CD4-positive, alpha-beta T cell treated with Interleukin-12 subunit alpha and Interleukin-12 subunit beta, for 1 hour (primary cell): ENCODE data around the gene SMS.
"Not testable (repeated sequence)": the region's sequence is repeated elsewhere in the genome, so short reads cannot be mapped to it uniquely, and the experiment has no call there.

ENCODE experiments used
- DNase-seq: peaks from one replicate; pipeline ENCODE4 v3.0.0-alpha.2; 2020

SMS gene

DNA sequence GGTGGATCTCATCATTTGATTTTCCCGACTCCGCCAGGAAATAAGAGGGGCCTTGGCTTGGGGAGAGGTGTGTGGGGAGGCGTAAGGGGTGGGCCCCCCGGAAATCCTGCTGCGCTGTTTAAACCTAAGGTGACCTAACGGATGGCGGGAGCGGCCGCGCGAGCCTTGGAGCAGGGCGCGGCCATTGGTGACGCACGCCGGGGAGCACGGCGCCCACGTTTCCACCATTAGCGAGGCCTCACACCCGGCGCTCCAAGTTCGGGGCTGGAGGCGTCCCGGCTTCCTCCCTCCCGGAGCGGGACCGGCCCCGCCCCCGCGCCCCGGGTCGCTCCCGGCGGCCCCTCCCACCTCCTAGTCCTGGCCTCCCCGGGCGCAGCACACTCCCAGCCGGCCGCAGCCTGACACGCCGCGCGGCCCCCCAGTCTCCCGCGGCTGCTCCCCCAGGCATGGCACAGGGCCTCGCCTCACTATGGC lies at the start of gene SMS:
Gene SMS, plus strand, starts transcription at position 354 of the 474 bp plus-strand sequence. Its CDS starts 116 bp downstream, at position 470.
- DNase-seq, result peak; percentile 55

DNA sequence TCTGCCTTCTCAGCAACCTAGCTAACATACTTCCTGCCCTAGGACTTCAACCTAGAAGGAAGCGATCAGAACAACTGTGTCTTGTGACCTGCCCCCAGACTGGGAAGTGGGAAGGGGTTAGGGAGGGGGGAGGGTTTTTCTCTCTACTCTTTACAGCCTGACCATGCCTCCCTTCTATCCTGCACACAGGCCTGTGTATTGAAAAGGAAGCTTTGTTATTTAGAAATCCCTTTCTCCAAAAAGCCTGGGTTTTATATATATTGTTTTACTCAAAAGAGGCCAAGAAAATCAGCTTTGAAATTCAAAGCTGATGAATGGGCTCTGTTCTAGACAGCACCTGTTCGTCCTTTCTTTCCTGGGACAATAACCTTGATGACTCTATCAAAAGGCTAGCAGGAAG lies 35.2 kb upstream of the SMS start:
- no peak for DNase-seq

DNA sequence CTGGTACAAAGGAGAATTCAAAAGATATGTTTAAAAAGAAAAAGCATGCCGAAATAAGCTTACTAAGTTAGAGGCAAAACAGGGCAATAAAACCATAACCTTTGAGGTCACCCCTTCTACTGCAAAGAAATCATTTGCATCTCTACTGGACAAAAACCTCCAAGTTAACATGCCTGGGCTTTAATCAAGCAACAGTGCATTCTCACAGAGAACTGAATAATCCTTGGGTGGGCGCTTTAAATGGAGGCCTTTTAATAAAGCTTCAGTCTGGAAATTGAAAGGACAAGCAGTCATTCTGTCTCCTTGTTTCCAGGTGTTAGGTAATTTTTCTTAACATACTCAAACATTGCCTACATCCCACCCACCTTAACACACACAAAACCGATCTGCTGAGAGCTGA lies 34.6 kb upstream of the SMS start:
- DNase-seq, result no peak

DNA sequence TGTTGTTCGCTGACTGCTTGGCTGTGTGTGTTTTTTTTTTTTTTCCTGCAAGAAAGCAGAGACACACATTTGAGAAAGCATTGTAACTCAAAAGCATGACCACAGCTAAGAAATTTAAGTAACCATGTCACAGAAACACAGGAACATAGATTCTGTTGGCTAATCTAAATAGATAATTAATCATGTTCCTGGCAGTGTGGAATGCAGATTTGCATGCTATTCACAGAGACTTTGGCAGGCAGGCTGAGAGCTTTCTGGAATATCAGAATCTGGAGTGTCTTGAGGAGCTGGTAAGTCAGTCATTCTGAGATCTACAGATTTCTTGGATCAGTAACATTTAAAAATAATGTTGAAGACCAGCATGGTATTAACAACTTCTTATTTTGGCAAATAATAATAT lies 33.2 kb upstream of the SMS start:
- DNase-seq, result no peak

DNA sequence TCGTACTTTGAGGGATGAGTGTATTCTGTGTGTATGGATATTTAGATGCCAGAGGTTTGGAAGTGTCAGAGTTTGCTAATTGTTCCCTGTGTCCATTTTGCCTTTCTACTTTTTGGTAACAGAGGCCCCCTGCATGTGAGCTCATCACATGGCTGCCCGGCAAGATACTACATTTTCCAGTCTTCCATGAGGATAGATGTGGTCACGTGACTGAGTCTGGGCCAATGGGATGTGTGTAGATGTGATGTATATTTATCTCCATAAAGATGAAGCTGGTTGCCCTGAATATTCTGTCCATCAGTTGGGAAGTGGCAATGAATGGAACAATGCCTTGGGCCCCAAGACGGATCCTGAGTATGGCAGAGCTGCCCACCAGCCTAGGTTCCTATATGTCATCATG lies 29.0 kb upstream of the SMS start:
- no peak for DNase-seq

DNA sequence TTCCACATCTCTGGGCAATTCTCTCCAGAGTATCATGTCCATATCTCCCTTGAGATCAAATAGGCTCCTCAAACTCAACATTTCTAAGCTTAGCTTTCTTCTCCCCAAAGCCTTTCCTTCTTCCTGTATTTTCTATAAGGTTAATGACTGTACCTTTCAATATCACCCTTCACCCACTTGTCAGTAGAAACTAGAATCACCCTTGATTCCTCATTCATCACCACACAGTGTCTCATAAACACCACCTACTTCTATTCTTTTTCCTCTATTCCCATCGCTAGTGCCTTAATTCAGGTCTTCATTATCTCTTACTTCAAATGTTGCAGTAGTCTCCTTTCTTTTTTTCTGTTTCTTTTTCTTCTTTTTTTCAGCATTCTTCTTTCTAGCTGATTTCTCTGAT lies 28.3 kb upstream of the SMS start:
- no peak for DNase-seq

DNA sequence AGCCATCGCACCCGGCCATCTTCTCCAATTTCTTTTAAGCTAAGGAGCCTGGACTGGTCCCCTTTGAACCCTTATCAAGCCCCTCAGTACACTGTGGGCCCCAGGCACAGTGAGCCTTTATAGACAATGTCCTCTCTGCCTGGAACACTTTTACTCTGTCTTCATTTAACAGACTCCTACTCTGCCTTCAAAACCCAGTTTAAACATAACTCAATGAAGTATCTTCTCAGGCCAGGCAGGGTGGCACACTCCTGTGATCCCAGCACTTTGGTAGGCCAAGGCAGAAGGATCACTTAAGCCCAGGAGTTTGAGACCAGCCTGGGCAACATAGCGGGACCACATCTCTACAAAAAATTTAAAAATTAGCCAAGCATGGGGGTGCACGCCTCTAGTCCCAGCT lies 27.5 kb upstream of the SMS start:
- no peak for DNase-seq

DNA sequence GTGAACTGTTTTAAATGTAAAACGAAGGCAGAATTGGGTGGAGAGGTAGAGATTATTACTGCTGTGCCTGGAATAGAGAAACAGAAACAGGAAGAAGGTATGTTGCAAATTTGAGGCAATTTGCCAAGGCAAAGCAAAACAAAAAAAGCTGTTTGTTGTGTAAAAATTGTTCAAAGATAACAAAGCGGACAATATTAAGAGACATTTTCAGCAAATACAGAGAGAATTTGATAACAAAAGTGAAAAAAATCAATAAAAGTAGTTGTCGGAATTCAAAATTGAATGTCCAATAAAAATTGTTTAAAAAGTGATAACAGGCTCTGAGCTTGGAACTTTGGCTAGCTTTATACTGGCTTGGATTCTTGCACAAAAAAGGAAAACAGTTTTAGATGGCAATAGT lies 14.4 kb upstream of the SMS start:
- DNase-seq, result no peak

DNA sequence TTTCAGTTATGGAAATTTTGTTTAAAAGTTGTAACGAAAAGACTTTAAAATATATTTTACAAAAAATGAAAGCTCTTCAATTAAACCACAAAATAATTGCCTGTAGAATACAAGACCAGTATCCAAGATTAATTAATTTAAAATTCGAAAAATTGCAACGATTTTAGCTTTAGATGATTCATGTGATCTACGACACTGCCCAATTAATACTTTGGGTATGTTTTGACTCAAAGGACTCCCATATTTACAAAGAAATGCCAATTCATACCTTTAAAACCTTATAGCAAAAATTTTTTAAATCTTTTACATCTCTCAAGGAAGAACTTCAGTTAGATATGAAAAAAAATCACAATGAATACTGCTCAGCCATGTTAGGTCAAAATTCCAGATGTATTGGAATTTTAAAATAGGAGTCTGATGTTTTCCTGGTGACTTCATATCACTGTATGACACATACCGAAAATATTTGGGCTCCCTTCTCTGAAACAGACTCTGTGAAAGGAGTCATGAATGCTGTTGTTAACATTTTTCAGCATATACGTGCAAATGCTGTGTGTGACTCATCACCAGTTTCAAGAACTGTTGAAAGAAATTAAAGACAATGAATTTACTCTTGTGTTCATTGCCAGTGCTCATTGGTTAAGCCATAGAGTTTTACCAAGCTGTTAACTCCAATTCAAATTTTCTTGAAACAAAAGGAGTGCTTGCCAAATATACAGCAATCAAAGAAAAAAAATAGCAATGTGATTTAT lies 13.8 kb upstream of the SMS start:
- DNase-seq, result no peak

DNA sequence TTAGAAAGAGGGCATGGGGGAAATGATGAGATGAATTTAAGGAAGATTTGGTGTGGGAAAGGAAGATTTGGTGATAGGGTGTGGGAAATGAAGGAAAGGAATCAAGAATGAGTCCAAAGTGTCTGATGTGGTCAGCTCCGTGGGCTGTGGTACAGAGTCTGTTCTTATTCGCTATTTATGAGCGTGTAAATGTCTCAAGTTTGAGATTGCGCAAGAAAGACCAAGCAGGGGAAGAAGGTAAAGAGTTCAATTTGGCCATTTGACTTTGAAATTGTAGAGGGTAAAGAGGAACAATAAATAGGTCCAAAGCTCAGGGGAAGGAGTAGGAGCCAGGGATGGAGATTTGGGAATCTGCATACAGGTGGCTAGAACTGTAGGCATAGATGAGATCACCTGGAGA lies 11.3 kb upstream of the SMS start:
- no peak for DNase-seq

DNA sequence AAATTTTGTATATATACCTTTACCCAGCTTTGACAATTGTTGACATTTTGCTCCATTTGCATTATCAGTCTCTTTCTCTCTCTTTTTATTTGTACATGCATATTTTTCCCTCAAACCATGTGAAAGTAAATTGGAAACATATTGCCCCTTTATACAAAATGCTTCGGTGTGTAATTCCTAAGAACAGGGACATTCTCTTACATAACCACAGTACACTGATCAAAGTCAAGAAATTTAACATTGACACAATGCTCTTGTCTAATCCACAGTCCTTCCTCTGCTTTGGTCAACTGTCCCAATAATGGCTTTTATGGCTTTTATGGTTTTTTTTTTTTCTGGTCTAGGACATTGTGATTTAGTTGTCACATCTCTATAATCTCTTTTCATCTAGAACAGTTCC lies 9.5 kb upstream of the SMS start:
- no peak for DNase-seq

DNA sequence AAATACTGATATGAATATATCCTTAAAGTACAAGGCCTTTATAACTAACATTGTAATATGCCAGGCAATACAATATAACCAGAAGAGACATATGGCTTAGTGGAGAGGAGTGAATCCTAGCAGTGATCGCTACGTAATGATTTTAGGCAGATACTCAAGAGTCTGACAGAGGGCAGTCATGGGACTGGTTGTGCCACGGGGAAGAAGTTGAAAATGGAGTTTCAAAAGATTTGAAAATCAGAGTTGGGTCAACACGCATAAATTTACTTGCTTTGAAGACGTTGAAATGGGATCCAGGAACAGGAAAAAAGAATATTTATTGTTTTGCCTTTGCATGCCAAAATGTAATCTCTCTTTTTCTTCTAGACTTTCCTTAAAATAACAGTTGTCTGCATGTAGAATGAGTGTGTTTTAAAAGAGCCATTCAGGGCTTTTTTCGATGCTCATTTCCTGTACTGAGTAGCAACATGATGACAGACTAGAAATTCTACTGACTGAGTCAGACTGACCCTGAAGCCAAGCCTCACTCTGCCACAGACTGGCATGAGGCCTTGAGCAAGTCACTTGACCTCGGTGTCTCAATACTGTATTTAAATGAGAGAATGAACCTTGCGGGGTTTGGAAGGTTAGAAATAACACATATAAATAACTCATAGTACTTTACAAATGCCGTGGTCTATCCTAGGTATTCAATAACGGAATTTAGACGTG lies 8.1 kb upstream of the SMS start:
- no peak for DNase-seq

DNA sequence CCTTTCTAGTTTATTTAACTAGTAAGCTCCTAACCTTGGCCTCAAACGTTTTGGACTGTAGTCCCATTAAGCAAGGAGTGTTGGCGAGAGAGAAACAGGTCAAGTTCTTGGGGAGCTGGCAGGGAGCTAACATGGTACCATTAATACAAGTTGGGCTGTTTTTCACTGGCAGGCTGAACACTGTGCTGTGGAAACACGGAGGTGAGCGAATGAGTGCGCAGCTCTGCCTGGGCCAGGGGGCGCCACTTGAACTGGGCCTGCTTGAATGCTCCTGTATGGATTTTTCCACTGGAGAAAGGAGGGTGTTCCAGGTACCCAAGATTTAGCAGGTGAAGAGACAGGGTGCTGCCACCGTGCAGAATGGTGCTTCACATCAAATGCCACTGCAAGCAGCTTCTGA lies 7.4 kb upstream of the SMS start:
- no peak for DNase-seq

DNA sequence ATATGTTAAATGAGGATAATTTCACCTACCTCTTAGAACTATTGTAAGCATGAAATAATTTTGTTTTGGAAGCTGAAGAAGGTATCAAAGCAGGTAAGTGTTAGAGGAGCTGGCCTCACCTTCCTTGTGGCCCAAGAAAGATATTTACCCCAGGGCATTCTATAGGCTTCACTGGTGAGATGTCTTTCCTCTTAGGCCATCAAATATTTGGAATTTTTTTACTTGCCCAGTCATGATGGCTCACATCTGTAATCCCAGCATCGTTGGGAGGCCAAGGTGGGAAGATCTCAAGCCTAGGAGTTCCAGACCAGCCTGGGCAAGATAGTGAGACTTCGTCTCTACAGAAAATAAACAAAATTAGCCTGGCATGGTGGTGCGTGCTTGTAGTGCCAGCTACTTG lies 6.1 kb upstream of the SMS start:
- DNase-seq, result no peak

DNA sequence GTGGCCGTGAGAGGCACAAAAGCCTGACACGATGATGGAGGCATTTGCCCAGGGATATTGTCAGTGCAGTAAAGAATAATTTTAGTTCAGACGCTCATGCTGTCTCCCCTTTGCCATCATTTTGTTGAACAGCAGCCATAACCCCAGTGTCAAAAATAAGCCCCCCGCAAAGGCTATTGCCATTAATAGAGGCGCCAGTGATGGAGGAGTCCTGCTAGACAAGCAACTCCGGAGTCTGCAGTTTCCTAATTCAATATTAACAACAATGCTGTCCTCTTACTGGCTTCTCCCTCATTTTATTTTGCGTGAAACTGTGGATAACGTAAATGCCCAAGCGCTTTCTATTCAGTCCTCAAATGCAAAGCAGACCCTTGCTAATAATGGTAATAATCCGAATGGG lies 603 bp upstream of the SMS start:
- DNase-seq, result no peak

DNA sequence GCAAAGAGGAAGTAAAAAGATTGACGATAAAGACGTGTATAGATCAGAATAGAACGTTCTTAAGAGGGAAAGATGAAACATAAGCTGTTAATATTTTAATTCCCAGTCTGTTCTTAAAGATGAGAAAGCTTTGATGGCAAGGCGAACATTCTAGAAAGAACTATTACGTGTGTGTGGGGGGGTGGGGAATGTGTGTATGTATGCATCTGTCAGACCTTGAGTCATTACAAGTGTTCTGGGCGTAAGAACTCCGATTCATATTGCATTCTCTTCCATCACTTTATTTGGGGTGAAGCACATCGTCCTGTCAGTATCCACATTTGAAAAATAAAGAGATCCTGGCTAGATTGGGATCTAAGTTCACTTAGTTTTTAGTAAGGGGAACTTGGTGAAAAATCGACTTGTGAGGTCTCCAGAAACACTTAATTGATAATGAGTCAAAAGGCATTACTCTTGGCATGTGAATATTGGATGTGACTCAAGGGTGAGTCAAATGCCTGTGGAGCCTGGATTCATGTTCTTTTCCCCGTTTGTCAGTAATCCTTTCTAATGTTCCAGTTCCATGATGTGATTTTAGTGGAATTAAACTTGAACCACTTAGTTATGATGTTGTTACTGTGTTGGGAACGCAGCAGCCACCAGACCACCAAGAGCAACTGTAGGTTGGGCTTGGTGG lies 3.1 kb downstream of the SMS start:
- DNase-seq, result no peak

DNA sequence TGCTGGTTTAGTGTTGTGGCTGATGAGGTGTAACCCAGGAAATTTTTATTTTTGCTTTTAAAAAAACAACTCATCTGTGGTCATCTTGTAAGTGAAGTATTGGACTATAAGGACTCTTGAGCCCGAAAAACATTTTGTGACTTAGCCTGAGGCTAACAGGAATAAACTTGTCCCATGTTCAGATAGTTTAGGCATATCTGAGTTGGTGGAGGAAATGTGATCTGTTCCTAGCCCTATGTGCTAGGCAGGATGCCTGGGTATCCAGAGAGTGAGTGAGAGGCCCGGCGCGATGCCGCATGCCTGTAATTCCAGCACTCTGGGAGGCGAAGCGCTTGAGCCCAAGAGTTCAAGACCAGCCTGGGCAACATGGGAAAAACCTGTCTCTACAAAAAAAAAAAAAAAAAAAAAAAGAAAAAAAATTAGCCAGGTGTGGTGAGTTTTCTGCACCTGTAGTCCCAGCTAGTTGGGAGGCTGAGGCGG lies 3.7 kb downstream of the SMS start:
- DNase-seq, result no peak

DNA sequence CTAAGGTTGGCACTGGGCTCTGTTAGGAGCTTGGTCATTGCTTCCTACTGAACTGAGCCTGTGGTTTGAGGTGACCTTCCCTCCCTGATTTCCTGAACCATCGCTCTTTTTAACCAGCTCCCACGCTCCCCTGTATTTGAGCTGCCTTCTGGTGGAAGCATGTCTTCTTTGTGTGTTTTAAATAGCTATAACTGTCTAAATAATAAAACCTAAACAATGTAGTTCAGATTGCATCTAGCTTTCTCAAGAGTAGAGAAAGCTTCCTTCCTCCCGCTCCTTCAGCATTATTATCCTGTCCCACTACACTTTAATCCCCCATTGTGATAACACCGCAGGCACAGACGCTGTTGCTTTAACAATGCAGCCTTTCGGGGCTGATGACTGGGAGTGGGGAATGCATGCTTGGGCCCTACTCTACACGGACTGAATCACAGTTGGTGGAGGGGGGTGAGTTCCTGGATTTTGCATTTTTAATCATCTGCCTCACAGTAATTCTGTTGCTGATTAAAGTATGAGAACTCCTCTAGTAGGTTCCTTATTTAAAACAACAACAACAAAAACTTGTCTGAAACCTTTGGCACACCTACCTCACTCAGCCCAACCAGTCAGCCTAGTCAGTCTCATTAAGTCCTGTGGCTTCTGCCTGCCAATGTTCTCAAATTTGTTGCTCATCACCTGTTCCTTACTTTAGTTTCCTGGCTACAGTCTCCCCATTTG lies 6.6 kb downstream of the SMS start:
- no peak for DNase-seq

DNA sequence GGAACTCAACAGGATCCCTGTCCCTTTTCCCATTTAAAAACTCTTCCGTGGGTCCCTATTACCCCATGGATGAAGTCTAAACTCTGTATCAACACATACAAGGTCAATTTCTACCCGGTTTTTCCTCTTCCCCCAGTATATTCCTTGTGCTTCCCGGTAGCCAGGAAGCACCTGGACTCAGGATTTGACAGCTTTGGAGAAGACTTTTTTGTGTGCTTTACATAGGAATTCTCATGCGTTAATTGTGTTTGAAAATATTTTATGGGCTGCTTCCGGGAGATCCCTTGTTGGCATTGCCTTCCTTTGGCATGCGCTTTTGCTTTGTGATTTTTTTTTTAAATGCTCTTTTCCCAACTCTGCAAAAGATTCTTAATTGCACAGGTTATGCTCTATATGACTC lies 7.2 kb downstream of the SMS start:
- no peak for DNase-seq

DNA sequence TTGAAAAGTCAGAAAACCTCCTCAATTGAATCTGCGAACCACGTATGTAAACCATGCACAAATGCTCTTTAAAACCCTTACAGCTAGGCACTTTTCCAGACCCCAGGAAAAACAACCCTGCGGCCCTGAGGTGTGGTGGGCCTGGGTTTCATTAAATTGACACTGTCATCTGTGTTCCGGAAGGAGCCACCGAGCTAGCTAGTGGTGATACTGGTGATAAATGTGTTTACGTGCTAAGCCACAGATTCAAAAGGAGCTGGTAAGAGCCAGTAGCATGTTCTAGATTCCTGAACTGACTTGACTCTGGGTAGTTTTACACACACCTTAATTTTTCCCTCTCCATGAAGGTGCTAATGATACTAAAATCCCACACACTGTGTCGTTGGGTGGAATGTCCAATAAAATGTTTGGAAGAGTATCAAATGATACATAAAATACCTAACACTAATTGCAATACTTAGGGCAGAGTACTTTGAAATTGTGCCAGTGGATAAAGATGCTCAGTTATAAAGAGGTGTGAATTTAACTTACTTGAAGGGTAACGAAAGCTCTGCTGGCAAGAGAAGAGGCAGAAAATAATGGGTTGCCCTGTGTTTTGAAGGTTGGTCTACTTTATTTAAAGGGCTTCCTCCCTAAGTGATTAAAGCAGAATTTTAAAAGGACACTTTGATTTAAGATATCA lies 8.5 kb downstream of the SMS start:
- DNase-seq, result no peak

DNA sequence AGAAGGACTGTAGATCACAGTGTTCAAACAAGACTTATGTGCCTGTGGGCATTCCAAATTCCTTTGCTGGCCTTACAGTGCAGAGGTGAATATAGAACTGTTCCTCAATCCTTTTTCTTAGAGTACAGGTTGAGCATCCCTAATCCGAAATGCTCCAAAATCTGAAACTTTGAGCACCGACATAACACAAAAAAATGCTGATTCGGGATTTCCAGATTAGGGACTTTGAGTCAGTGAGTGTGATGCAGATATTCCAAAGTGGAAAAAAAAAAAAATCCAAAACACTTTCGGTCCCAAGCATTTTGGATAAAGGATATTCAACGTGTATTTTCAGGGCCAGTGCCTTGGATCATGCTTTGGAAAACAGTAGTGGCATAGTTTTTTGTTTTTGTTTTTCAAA lies 9.2 kb downstream of the SMS start:
- no peak for DNase-seq

DNA sequence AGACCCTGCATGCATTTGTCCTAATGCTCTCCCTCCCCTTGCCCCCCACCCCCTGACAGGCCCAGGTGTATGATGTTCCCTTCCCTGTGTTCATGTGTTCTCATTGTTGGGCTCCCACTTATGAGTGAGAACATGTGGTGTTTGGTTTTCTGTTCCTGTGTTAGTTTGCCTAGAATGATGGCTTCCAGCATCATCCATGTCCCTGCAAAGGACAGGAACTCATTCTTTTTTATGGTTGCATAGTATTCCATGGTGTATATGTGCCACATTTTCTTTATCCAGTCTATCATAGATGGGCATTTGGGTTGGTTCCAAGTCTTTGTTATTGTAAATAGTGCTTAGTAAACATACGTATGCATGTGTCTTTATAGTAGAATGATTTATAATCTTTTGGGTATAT lies 10.0 kb downstream of the SMS start:
- not testable (repeated sequence) for DNase-seq

DNA sequence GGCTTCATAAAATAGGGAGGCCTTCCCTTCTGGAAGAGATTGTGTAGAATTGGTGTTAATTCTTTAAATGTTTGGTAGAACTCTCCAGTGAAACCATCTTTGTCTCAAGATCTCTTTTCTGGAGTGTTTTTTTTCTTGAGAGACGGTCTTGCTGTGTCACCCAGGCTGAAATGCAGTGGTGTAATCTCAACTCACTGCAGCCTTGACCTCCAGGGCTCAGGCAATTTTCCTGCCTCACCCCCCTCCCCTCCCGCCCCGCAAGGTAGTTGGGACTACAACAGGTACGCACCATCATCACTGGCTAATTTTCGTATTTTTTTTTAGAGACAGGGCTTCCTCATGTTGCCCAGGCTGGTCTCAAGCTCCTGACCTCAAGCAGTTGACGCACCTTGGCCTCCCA lies 12.1 kb downstream of the SMS start:
- no peak for DNase-seq
